HCT116 (cell line): ENCODE measurements around the gene ACKR3. TPM values are rescaled to one million over a fixed set of nuclear protein-coding genes. Genes with fewer than 3 reads are reported as not detected.

ENCODE experiments used
- ATAC-seq: fragments of 200-7000 bp; cut with Tn5 transposase; 2 replicates; pipeline ENCODE4 v1.9.1; 2020; ENCODE audit warnings: mild to moderate bottlenecking, moderate library complexity
- BruUV-seq: library from RNA; stranded (reverse); fragments of 400-500 nt; replicated peaks from 2 replicates; lab custom pipeline; 2021; lab: Mats Ljungman, UMichigan
- CTCF ChIA-PET: fragments of 300-600 bp; sonication (Branson Sonifier 250); formaldehyde crosslinking; loops from one replicate; lab custom pipeline; 2021; ENCODE audit warnings: antibody characterized with exemption; lab: Charles Lee
- POLR2A ChIA-PET: fragments of 300-600, 350-600 bp; sonication (Branson Sonifier 250); formaldehyde crosslinking; loops from one replicate; lab custom pipeline; 2021; ENCODE audit warnings: antibody characterized with exemption; lab: Charles Lee
- RAD21 ChIA-PET, 2 experiments: fragments of 300-600 bp; sonication (Branson Sonifier 250); formaldehyde crosslinking; loops; one replicate each; lab custom pipeline; 2023; ENCODE audit warnings: low total read pairs in 2 of 2; ENCODE audit not compliant: uncharacterized antibody in 2 of 2, unreplicated experiment in 2 of 2, low non-redundant PET in 1 of 2; lab: Charles Lee
- DNase-seq: peaks from one replicate; pipeline ENCODE4 v3.0.0-alpha.2; 2010; ENCODE audit warnings: low read depth, low spot score
- H2AFZ ChIP-seq: fragments of 200-600 bp; shearing (Covaris generic), sonication (generic); 2 replicates; pipeline ENCODE4 v1.6.1; 2017; ENCODE audit warnings: low read depth, mixed run types, mixed read lengths, antibody characterized with exemption, low read length; ENCODE audit not compliant: poor library complexity, severe bottlenecking
- H3K27ac ChIP-seq: 2 replicates; pipeline ENCODE4 v1.5.1; 2012; ENCODE audit warnings: low read depth, low read length
- H3K27me3 ChIP-seq: fragments of 200-600 bp; sonication (generic); 2 replicates; pipeline ENCODE4 v1.6.1; 2016; ENCODE audit warnings: mixed run types, low read length, mixed read lengths; ENCODE audit not compliant: insufficient read depth
- H3K36me3 ChIP-seq, 2 experiments: fragments of 200-500 bp in 1 of 2; fragments of 200-600 bp in 1 of 2; sonication (Bioruptor generic) in 1 of 2; sonication (generic) in 1 of 2; 2 replicates each; pipeline versions ENCODE4 v1.5.1 to v1.6.1; 2014 to 2016; ENCODE audit warnings: low read length in 2 of 2, inconsistent platforms in 1 of 2, mixed read lengths in 1 of 2, mixed run types in 1 of 2; ENCODE audit not compliant: insufficient read depth in 2 of 2, control insufficient read depth in 1 of 2
- H3K4me1 ChIP-seq, 2 experiments: fragments of 200-600 bp in 1 of 2; sonication (generic) in 1 of 2; 2 replicates each; pipeline versions ENCODE4 v1.5.1 to v1.6.1; 2012 to 2017; ENCODE audit warnings: low read length in 2 of 2, inconsistent platforms in 1 of 2, mild to moderate bottlenecking in 1 of 2, mixed read lengths in 1 of 2, mixed run types in 1 of 2, moderate library complexity in 1 of 2; ENCODE audit not compliant: insufficient read depth in 2 of 2, control insufficient read depth in 1 of 2
- H3K4me2 ChIP-seq: fragments of 200-600 bp; sonication (generic); 2 replicates; pipeline ENCODE4 v1.6.1; 2017; ENCODE audit warnings: mixed run types, low read length, mixed read lengths
- H3K4me3 ChIP-seq, 2 experiments: fragments of 200-600 bp in 1 of 2; sonication (generic) in 1 of 2; replicated peaks in 1 of 2; 2 replicates each; pipeline ENCODE4 v1.5.1; 2011 to 2016; ENCODE audit warnings: low read length in 2 of 2, control low read depth in 1 of 2, low read depth in 1 of 2, mild to moderate bottlenecking in 1 of 2, mixed read lengths in 1 of 2, mixed run types in 1 of 2
- H3K79me2 ChIP-seq: fragments of 200-600 bp; sonication (generic); 2 replicates; pipeline ENCODE4 v1.6.1; 2017; ENCODE audit warnings: mild to moderate bottlenecking, mixed run types, low read length, moderate library complexity, mixed read lengths; ENCODE audit not compliant: insufficient read depth
- H3K9ac ChIP-seq: fragments of 200-600 bp; sonication (generic); 2 replicates; pipeline ENCODE4 v1.6.1; 2016; ENCODE audit warnings: low read length, mixed read lengths
- H3K9me2 ChIP-seq: fragments of 200-600 bp; sonication (generic), shearing (Covaris generic); 2 replicates; pipeline ENCODE4 v1.6.1; 2017; ENCODE audit warnings: mixed run types, mild to moderate bottlenecking, moderate library complexity; ENCODE audit not compliant: insufficient read depth
- H3K9me3 ChIP-seq, 2 experiments: fragments of 200-500 bp in 1 of 2; fragments of 200-600 bp in 1 of 2; sonication (Bioruptor generic) in 1 of 2; sonication (generic) in 1 of 2; 2 replicates each; pipeline ENCODE4 v1.6.1; 2014 to 2017; ENCODE audit warnings: low read length in 2 of 2, mixed read lengths in 2 of 2, inconsistent platforms in 1 of 2, low read depth in 1 of 2, mild to moderate bottlenecking in 1 of 2, mixed run types in 1 of 2, moderate library complexity in 1 of 2; ENCODE audit not compliant: control insufficient read depth in 1 of 2, insufficient read depth in 1 of 2
- H4K20me1 ChIP-seq: fragments of 200-600 bp; sonication (generic), shearing (Covaris generic); 2 replicates; pipeline ENCODE4 v1.6.1; 2017; ENCODE audit warnings: mixed run types, mild to moderate bottlenecking, moderate library complexity; ENCODE audit not compliant: insufficient read depth
- CBX3 ChIP-seq: IDR thresholded peaks from 2 replicates; pipeline ENCODE4 v1.6.1; 2012; ENCODE audit warnings: low read depth
- CEBPB ChIP-seq: IDR thresholded peaks from 2 replicates; pipeline ENCODE4 v1.6.1; 2012; ENCODE audit warnings: low read depth
- EGR1 ChIP-seq: IDR thresholded peaks from 2 replicates; pipeline ENCODE4 v1.6.1; 2012; ENCODE audit warnings: low read depth
- ELF1 ChIP-seq: IDR thresholded peaks from 2 replicates; pipeline ENCODE4 v1.6.1; 2012; ENCODE audit warnings: low read depth, borderline replicate concordance
- EZH2 ChIP-seq: fragments of 200-600 bp; sonication (generic); IDR thresholded peaks from 2 replicates; pipeline ENCODE4 v1.6.1; 2017; ENCODE audit warnings: antibody characterized with exemption, mixed run types
- MAX ChIP-seq: IDR thresholded peaks from 2 replicates; pipeline ENCODE4 v1.6.1; 2012
- POLR2A ChIP-seq: IDR thresholded peaks from 2 replicates; pipeline ENCODE4 v1.7.0; 2011; ENCODE audit warnings: borderline replicate concordance; ENCODE audit not compliant: insufficient read depth, insufficient read length; ENCODE audit errors: extremely low read depth
- RAD21 ChIP-seq: IDR thresholded peaks from 2 replicates; pipeline ENCODE4 v1.6.1; 2012; ENCODE audit warnings: low read depth, mild to moderate bottlenecking
- SIN3A ChIP-seq: IDR thresholded peaks from 2 replicates; pipeline ENCODE4 v1.6.1; 2012; ENCODE audit warnings: low read depth
- SP1 ChIP-seq: IDR thresholded peaks from 2 replicates; pipeline ENCODE4 v1.6.1; 2012; ENCODE audit warnings: low read depth
- TCF7L2 ChIP-seq: IDR thresholded peaks from 2 replicates; pipeline ENCODE4 v1.7.0; 2011; ENCODE audit warnings: borderline replicate concordance, inconsistent platforms; ENCODE audit not compliant: insufficient read depth, insufficient read length; ENCODE audit errors: extremely low read depth
- YY1 ChIP-seq: IDR thresholded peaks from 2 replicates; pipeline ENCODE4 v1.6.1; 2011; ENCODE audit warnings: low read length, low read depth, moderate library complexity, mild to moderate bottlenecking; ENCODE audit not compliant: insufficient replicate concordance; ENCODE audit errors: extremely low read depth
- ZNF274 ChIP-seq: fragments of 200-500 bp; sonication (Bioruptor generic); IDR thresholded peaks from 2 replicates; pipeline ENCODE4 v1.6.1; 2014; ENCODE audit warnings: mild to moderate bottlenecking, low read depth, low read length, inconsistent platforms
- intact Hi-C: fragments of 100-400 bp; cut with micrococcal nuclease; formaldehyde crosslinking; loops from 2 replicates; pipeline ENCODE4 v1.10.0; 2022
- total RNA-seq: library from RNA; stranded (reverse); gene quantifications from one replicate; pipeline ENCODE4 v1.2.1, GENCODE V29; 2021; ENCODE audit not compliant: unreplicated experiment

Gene ACKR3
- total RNA-seq, 1 experiment from 2014 or later: 0.20 TPM

- no peaks in the 10 kb centered on the region for H3K79me2 ChIP-seq
- H3K9me3 ChIP-seq: no peaks in the 10 kb centered on the region
- ATAC-seq (no peak), DNase-seq (no peak)
- H2AFZ ChIP-seq: no peak overlapping the region
- H3K27ac ChIP-seq: no peak overlapping the region
- ChIA-PET CTCF (no interaction called here), POLR2A (no interaction called here), RAD21 (no interaction called here)
- TF ChIP-seq CEBPB: no peak
- no peak for TF ChIP-seq YY1
- TF ChIP-seq POLR2A: no peak
- TF ChIP-seq ZNF274: no peak
- no peak for TF ChIP-seq TCF7L2
- TF ChIP-seq EGR1: no peak
- TF ChIP-seq ELF1: no peak
- no peak for TF ChIP-seq EZH2
- TF ChIP-seq RAD21: no peak
- TF ChIP-seq CBX3: no peak
- TF ChIP-seq MAX: no peak
- no peak for TF ChIP-seq SP1
- no peak for TF ChIP-seq SIN3A
- H3K27me3 ChIP-seq: peaks cover 57% of the 10 kb centered on the region
- no peaks in the 10 kb centered on the region for H3K36me3 ChIP-seq
- H3K9ac ChIP-seq: no peak overlapping the region
- no peaks in the 10 kb centered on the region for H4K20me1 ChIP-seq
- no TSS peak for BruUV-seq
- H3K4me3 ChIP-seq: no peak overlapping the region
- intact Hi-C loops: no loop called here
- H3K4me2 ChIP-seq: no peak overlapping the region
- H3K9me2 ChIP-seq: no peaks in the 10 kb centered on the region
- H3K4me1 ChIP-seq: no peaks in the 10 kb centered on the region
Observed at GRCh38 chr2:236610991-236611821, 41.6 kb downstream of the ACKR3 start.
